ENCODE data around the gene TOGARAM2.

Gene TOGARAM2

GRCh38 chr2:28956890-28957289, 24.2 kb upstream of the TOGARAM2 start:
- H3K4me3 ChIP-seq (ENCODE audit: low read depth, low read length), result no peak overlapping the region
- TF ChIP-seq, protein P1, sequence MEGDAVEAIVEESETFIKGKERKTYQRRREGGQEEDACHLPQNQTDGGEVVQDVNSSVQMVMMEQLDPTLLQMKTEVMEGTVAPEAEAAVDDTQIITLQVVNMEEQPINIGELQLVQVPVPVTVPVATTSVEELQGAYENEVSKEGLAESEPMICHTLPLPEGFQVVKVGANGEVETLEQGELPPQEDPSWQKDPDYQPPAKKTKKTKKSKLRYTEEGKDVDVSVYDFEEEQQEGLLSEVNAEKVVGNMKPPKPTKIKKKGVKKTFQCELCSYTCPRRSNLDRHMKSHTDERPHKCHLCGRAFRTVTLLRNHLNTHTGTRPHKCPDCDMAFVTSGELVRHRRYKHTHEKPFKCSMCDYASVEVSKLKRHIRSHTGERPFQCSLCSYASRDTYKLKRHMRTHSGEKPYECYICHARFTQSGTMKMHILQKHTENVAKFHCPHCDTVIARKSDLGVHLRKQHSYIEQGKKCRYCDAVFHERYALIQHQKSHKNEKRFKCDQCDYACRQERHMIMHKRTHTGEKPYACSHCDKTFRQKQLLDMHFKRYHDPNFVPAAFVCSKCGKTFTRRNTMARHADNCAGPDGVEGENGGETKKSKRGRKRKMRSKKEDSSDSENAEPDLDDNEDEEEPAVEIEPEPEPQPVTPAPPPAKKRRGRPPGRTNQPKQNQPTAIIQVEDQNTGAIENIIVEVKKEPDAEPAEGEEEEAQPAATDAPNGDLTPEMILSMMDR (IDR thresholded peaks at IDR 0.05; ENCODE audit: control insufficient read depth, extremely low read depth, insufficient read depth), result peak; percentile 30
- no peak for DNase-seq (ENCODE audit: low read depth)

GRCh38 chr2:28958689-28959088, 22.4 kb upstream of the TOGARAM2 start:
- no peak overlapping the region for H3K4me3 ChIP-seq (ENCODE audit: low read depth, low read length)
- TF ChIP-seq, protein P1 (IDR thresholded peaks at IDR 0.05; ENCODE audit: control insufficient read depth, extremely low read depth, insufficient read depth), result peak; percentile 54

GRCh38 chr2:28960401-28960800, 20.7 kb upstream of the TOGARAM2 start:
- H3K4me3 ChIP-seq (ENCODE audit: low read depth, low read length), result no peak overlapping the region
- TF ChIP-seq, protein P1 (IDR thresholded peaks at IDR 0.05; ENCODE audit: control insufficient read depth, extremely low read depth, insufficient read depth), result no peak
- DNase-seq (ENCODE audit: low read depth), result no peak

More at GRCh38 chr2:28958689-28959088, 22.4 kb upstream of the TOGARAM2 start:
- DNase-seq (ENCODE audit: low read depth), result peak; percentile 40

DNA sequence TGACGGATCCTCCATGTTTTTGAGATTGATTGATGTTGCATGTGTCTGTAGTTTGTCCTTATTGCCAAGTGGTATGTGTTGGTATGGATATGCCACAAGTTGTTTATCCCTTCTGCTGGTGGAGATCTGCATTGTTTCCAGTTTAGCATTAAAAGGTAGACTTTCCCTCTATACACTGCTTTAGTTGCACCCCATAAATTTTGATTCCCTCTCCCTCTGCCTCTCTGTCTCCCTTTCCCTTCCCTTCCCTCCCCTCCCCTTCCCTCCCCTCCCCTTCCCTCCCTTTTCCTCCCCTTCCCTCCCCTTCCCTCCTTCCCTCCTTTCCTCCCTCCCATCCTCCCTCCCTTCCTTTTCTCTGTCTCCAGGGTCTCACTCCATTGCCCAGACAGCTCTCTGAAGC, 18.6 kb upstream of the TOGARAM2 start:
- TF ChIP-seq, protein P1 (IDR thresholded peaks at IDR 0.05; ENCODE audit: control insufficient read depth, extremely low read depth, insufficient read depth), result no peak
- no peak overlapping the region for H3K4me3 ChIP-seq (ENCODE audit: low read depth, low read length)
- DNase-seq (ENCODE audit: low read depth), result no peak

- H3K4me3 ChIP-seq (ENCODE audit: low read depth, low read length), result no peak overlapping the region
- DNase-seq (ENCODE audit: low read depth), result no peak
Measured at GRCh38 chr2:28970464-28971160, 10.5 kb upstream of the TOGARAM2 start.

DNA sequence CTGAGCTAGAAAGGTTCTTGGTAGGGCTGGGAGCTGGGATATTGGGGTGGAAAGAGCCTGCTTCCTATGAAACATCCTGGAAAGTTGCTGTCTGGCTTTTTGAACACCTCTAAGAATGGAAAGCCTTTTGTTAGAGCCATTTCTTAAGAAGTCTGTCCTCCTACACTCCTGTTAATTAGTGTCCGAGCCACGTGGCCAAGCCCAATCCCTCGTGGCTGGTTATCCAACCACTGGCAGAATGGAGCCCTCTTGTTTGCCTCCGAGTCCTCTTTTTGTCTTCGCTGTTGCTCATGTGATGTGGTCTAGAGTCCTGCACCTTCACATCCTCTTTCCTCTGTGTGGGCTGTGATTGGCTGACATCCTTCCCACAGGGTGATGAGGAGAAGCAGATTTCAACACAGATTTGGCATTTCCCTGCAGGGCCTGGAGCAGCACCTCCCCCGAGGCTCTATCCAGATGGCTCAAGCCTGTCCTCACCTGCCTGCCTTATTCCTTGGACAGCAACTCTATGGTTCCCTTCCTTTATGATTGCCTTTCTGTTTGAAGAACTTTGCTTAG, 8.2 kb upstream of the TOGARAM2 start:
- no peak for DNase-seq (ENCODE audit: low read depth)
- H3K4me3 ChIP-seq (ENCODE audit: low read depth, low read length), result no peak overlapping the region
- TF ChIP-seq, protein P1 (IDR thresholded peaks at IDR 0.05; ENCODE audit: control insufficient read depth, extremely low read depth, insufficient read depth), result no peak

More at GRCh38 chr2:28970464-28971160, 10.5 kb upstream of the TOGARAM2 start:
- TF ChIP-seq, protein P1 (IDR thresholded peaks at IDR 0.05; ENCODE audit: control insufficient read depth, extremely low read depth, insufficient read depth), result no peak
